T-cell (primary cell): Measurements from ENCODE around the gene ERCC1. TPM values are rescaled to one million over a fixed set of nuclear protein-coding genes. Genes with fewer than 3 reads are reported as not detected.
A peak's percentile ranks its signal among the peaks of the same experiment; 100 is the strongest.

ENCODE experiments used
- ATAC-seq, 4 experiments: fragments of 200-7000 bp in 3 of 4; fragments of 150-1000 bp in 1 of 4; cut with Tn5 transposase; replicated peaks in 1 of 4; 1 replicate in 3 of 4; 2 replicates in 1 of 4; pipeline ENCODE4 v1.10.0; 2021; ENCODE audit warnings: moderate library complexity in 3 of 4, mild to moderate bottlenecking in 2 of 4, moderate number of reproducible peaks in 1 of 4
- CTCF ChIA-PET, 2 donors: fragments of 300-600 bp; sonication (Branson Sonifier 250); formaldehyde crosslinking; loops; one replicate each; lab custom pipeline; 2022; ENCODE audit warnings: antibody characterized with exemption in 2 of 2; lab: Charles Lee
- POLR2A ChIA-PET, 2 donors: fragments of 300-600 bp; sonication (Branson Sonifier 250); formaldehyde crosslinking; loops; one replicate each; lab custom pipeline; 2022; ENCODE audit warnings: antibody characterized with exemption in 2 of 2; lab: Charles Lee
- DNase-seq, 35 experiments: peaks; one replicate each; pipeline versions ENCODE4 v3.0.0 to v3.0.0-alpha.2; 2013 to 2023
- H3K27ac ChIP-seq: one replicate; pipeline ENCODE4 v1.5.1; 2013; ENCODE audit warnings: low read length
- H3K27me3 ChIP-seq, 2 experiments: replicated peaks in 1 of 2; 1 replicate in 1 of 2; 2 replicates in 1 of 2; pipeline versions ENCODE4 v1.6.1 to v1.7.0; 2013; ENCODE audit warnings: low read length in 1 of 2, mixed read lengths in 1 of 2; ENCODE audit not compliant: control insufficient read depth in 2 of 2, insufficient read depth in 2 of 2; ENCODE audit errors: extremely low read depth in 1 of 2
- H3K36me3 ChIP-seq, 2 donors: 1 replicate in 1 of 2; 2 replicates in 1 of 2; pipeline versions ENCODE4 v1.6.1 to v1.7.0; 2013; ENCODE audit warnings: low read length in 1 of 2; ENCODE audit not compliant: control insufficient read depth in 2 of 2, insufficient read depth in 1 of 2; ENCODE audit errors: extremely low read depth in 1 of 2
- H3K4me1 ChIP-seq, 2 experiments: 1 replicate in 1 of 2; 2 replicates in 1 of 2; pipeline versions ENCODE4 v1.6.1 to v1.7.0; 2013; ENCODE audit warnings: low read length in 2 of 2, mixed read lengths in 1 of 2; ENCODE audit not compliant: insufficient read depth in 2 of 2, control insufficient read depth in 1 of 2; ENCODE audit errors: extremely low read depth in 1 of 2
- H3K4me3 ChIP-seq, 2 donors: 1 replicate in 1 of 2; 2 replicates in 1 of 2; pipeline versions ENCODE4 v1.5.1 to v1.7.0; 2013; ENCODE audit warnings: mild to moderate bottlenecking in 2 of 2, low read length in 1 of 2, moderate library complexity in 1 of 2; ENCODE audit not compliant: control insufficient read depth in 1 of 2; ENCODE audit errors: extremely low read depth in 1 of 2
- H3K9me3 ChIP-seq: 2 replicates; pipeline ENCODE4 v1.7.0; 2013
- H3K27ac Mint-ChIP-seq, 2 donors: one replicate each; pipeline ENCODE4 v1.8.0; 2020 to 2021; ENCODE audit warnings: mild to moderate bottlenecking in 2 of 2, mixed read lengths in 2 of 2
- H3K27me3 Mint-ChIP-seq, 2 donors: one replicate each; pipeline ENCODE4 v1.8.0; 2021 to 2022; ENCODE audit warnings: mixed read lengths in 2 of 2
- H3K36me3 Mint-ChIP-seq: one replicate; pipeline ENCODE4 v1.8.0; 2021; ENCODE audit warnings: mixed read lengths
- H3K4me1 Mint-ChIP-seq, 3 donors: one replicate each; pipeline ENCODE4 v1.8.0; 2020 to 2022; ENCODE audit warnings: mixed read lengths in 3 of 3, mild to moderate bottlenecking in 1 of 3
- H3K4me3 Mint-ChIP-seq, 3 donors: one replicate each; pipeline ENCODE4 v1.8.0; 2020 to 2022; ENCODE audit warnings: mild to moderate bottlenecking in 3 of 3, mixed read lengths in 3 of 3, moderate library complexity in 3 of 3
- H3K9me3 Mint-ChIP-seq, 3 donors: one replicate each; pipeline ENCODE4 v1.8.0; 2020 to 2022; ENCODE audit warnings: mixed read lengths in 3 of 3
- WGBS: methylation state at CpG from one replicate; pipeline ENCODE4 v1.1.5; 2013; ENCODE audit warnings: missing lambda C conversion rate; ENCODE audit not compliant: insufficient coverage; 5-methylcytosine and 5-hydroxymethylcytosine counted together
- total RNA-seq, 35 experiments: library from RNA in 6 of 35; stranded (reverse) in 6 of 35; fragments of 120-200 nt in 1 of 35; gene quantifications; one replicate each; pipeline versions ENCODE4 v1.2.1 to v1.2.4 and lab custom pipeline; 2013 to 2026

The ERCC1 gene
- total RNA-seq, 5 donors from 2014 or later (not counting 1 experiment from before 2014, with no cell fraction given), result 41.7 to 55.4 (median 51.6) TPM

DNA sequence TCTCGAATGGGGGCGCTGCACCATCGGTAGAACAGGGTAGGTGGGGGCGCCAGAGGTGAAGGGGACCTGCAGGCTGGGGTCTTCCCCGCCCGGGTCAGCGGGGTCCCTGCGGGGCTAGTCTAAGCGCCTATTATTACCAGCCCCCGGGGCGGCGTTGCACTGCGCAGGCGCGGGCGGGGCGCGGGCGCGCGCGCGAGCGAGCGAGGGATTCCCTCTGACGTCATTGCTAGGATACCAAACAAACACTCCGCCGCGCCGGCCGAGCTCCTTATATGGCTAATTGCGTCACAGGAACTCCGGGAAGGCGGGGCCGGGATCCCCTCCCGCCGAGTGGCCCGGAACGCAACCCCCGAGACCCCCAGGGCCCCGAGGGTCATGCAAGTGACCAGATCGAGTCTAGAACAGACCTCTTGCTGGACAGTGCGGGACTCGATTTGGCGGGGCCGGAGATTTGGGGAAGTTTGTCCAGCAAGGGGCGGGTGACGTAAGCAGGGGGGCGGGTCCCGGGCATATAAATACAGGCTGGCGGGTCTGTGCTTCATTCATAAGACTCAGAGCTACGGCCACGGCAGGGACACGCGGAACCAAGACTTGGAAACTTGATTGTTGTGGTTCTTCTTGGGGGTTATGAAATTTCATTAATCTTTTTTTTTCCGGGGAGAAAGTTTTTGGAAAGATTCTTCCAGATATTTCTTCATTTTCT lies 43.9 kb upstream of the ERCC1 start, which contains the start of gene FOSB:
Gene FOSB (plus strand): TSS at position 541 of the 703 bp plus-strand sequence. CDS start 591 bp downstream, outside the sequence.
- H3K4me3 Mint-ChIP-seq, result peak within 1 kb of the TSS; percentile 89 to 95 (median 89)
- WGBS, result under 1% methylated on average over 52 of the region's 56 CpGs
- peaks cover 28 to 38% (median 29%) of the 10 kb centered on the region in 3 donors for H3K4me1 Mint-ChIP-seq

DNA sequence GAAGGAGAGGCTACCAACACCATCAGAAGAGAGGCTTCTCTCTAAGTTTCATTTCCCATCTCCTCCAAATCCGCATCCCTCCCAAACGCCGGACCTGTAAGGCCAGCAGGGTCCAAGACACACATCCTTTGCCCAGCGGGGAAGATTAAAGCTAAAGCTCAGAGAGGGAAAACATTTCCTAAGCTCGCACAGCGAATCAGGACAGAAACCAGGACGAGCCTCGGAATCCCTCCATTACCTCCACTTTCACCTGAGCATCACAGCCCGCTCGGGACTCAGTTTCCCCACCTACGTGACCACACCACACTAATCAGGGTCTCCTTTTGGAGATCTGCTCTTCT lies 43.4 kb upstream of the ERCC1 start:
- Mint-ChIP-seq H3K36me3 (peaks cover 14% of the 10 kb centered on the region), H3K4me3 (peak overlapping the region; percentile 89 to 95 (median 89)), H3K27me3 (peaks cover 4 to 7% of the 10 kb centered on the region in 2 donors), H3K27ac (peak overlapping the region; percentile 53 to 75), H3K4me1 (peaks cover 27 to 35% (median 29%) of the 10 kb centered on the region in 3 donors), H3K9me3 (no peaks in the 10 kb centered on the region)
- peaks cover 0 to 38% of the 10 kb centered on the region in 2 experiments for H3K27me3 ChIP-seq
- ATAC-seq, result no peak
- H3K9me3 ChIP-seq, result no peaks in the 10 kb centered on the region
- DNase-seq, result no peak
- POLR2A ChIA-PET, result interaction anchor here (0.6 to 3.4 kb wide), 15 partner anchors 9 to 1145 kb away, joined by 3 to 59 read pairs (median 6); no protein-coding TSS in a partner anchor
- CTCF ChIA-PET, result interaction anchor here (0.6 to 4.8 kb wide), 6 partner anchors 12 to 27 kb away, joined by 3 to 31 read pairs (median 8); no protein-coding TSS in a partner anchor
- 5% methylated on average over 7 of the region's 11 CpGs for WGBS
- H3K27ac ChIP-seq, result peak overlapping the region; percentile 94
- H3K36me3 ChIP-seq, result no peaks in the 10 kb centered on the region
- H3K4me3 ChIP-seq, result peak overlapping the region; percentile 73 to 86
- H3K4me1 ChIP-seq, result peaks cover 5 to 38% of the 10 kb centered on the region in 2 experiments

More for the DNA sequence above, 43.9 kb upstream of the ERCC1 start, which contains the start of gene FOSB:
- CTCF ChIA-PET, result interaction anchor here in 1 of 2 donors (0.7 to 4.8 kb wide), 5 partner anchors 11 to 28 kb away, joined by 4 to 31 read pairs (median 6); no protein-coding TSS in a partner anchor
- Histone ChIP-seq H3K4me3 (peak within 1 kb of the TSS; percentile 73 to 86), H3K27ac (peak within 1 kb of the TSS; percentile 94), H3K36me3 (no peaks in the 10 kb centered on the region), H3K27me3 (peaks cover 2 to 44% of the 10 kb centered on the region in 2 experiments), H3K4me1 (peaks cover 5 to 43% of the 10 kb centered on the region in 2 experiments), H3K9me3 (no peaks in the 10 kb centered on the region)
- DNase-seq (peak; percentile 86 to 98 (median 92)), ATAC-seq (peak; percentile 31 to 41 (median 38))
- POLR2A ChIA-PET, result interaction anchor here (0.6 to 3.4 kb wide), 16 partner anchors 10 to 1145 kb away, joined by 3 to 59 read pairs (median 6); partner anchors contain the start of gene IRF2BP1 (in 1 of the 2)
- Mint-ChIP-seq H3K27me3 (peaks cover 4 to 7% of the 10 kb centered on the region in 2 donors), H3K36me3 (peaks cover 19% of the 10 kb centered on the region), H3K27ac (peak within 1 kb of the TSS; percentile 93 to 97), H3K9me3 (no peaks in the 10 kb centered on the region)

DNA sequence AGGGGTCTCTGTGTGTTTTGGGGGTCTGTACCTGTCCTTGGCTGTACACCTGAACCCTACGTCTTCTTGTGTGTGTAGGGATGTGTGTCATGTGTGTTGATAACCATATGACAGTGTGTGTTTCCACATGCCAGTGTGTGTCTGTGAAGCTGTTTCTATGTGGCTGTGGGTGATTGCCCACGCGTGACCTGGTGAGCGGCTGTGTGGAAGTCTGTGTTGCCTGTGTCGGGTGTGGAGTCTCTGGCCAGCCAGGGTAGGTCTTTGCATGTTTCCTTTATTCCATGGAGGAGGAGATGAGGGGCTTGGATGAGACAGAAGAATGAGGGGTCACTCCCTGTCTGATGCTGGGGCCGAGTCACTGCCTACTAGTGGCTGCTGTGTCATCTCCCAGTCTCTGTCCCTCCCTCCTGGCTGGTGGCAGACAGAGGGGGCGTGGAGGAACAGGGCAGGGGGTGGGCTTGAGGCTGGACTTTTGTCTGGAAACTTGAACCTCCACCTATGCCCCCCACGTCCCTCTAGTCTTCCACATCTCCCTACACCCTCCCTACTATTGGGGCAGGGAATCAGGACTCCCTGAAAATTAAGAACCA lies 41.2 kb upstream of the ERCC1 start:
- Mint-ChIP-seq H3K27ac (no peak overlapping the region), H3K9me3 (no peaks in the 10 kb centered on the region), H3K4me1 (peaks cover 15 to 19% (median 18%) of the 10 kb centered on the region in 3 donors), H3K36me3 (no peaks in the 10 kb centered on the region), H3K27me3 (peaks cover 0 to 3% of the 10 kb centered on the region in 2 donors), H3K4me3 (peak overlapping the region in 1 of 3 donors; percentile 47)
- ChIA-PET CTCF (no interaction called here), POLR2A (no interaction called here)
- Histone ChIP-seq H3K4me1 (peaks cover 5 to 22% of the 10 kb centered on the region in 2 experiments), H3K4me3 (no peak overlapping the region), H3K36me3 (no peaks in the 10 kb centered on the region), H3K27me3 (peaks cover 0 to 34% of the 10 kb centered on the region in 2 experiments), H3K9me3 (no peaks in the 10 kb centered on the region), H3K27ac (no peak overlapping the region)
- 73% methylated on average over 7 of the region's 8 CpGs for WGBS
- ATAC-seq, result no peak
- DNase-seq, result no peak

DNA sequence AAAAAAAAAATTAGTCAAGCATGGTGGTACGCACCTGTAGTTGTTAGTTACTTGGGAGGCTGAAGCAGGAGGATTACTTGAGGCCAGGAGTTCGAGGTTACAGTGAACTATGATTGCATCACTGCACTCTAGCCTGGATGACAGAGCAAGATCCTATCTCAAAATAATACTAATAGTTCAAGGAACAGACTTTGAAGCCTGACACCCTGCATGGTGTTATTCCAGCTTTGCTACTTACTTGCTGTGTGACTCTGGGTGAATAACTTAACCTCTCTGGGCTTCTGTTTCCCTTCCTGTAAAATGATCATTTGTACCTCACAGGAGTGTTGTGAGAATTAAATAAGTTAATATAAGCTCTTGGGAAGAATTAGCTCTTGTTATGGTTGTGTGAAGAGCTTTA lies 40.6 kb upstream of the ERCC1 start:
- no CpG with 5 or more reads among the region's 2 CpGs for WGBS
- Mint-ChIP-seq H3K36me3 (no peaks in the 10 kb centered on the region), H3K9me3 (no peaks in the 10 kb centered on the region), H3K27me3 (peaks cover 0 to 3% of the 10 kb centered on the region in 2 donors), H3K4me1 (peaks cover 8 to 16% (median 12%) of the 10 kb centered on the region in 3 donors), H3K4me3 (no peak overlapping the region), H3K27ac (no peak overlapping the region)
- no peaks in the 10 kb centered on the region for H3K9me3 ChIP-seq
- ChIA-PET POLR2A (no interaction called here), CTCF (no interaction called here)
- ATAC-seq, result no peak
- H3K4me1 ChIP-seq, result peaks cover 4 to 15% of the 10 kb centered on the region in 2 experiments
- H3K4me3 ChIP-seq, result no peak overlapping the region
- H3K36me3 ChIP-seq, result no peaks in the 10 kb centered on the region
- no peak for DNase-seq
- H3K27me3 ChIP-seq, result peaks cover 0 to 35% of the 10 kb centered on the region in 2 experiments
- H3K27ac ChIP-seq, result no peak overlapping the region

DNA sequence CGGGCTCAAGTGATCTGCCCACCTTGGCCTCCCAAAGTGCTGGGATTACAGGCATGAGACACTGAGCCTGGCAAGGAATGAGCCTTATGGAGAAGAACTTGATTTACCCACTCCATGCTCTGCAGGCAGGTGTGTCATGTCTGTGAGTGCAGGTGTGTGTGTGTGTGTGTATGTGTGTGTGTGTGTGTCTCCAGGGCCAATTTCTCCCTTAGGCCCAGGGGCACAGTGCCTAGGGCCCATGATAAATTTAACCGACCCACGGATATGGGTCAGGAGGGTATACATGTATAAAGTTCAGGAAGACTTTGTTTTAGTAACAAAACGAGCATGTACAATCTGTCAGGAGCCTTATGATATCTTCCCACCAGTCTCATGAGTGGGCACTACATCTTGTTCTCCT lies 39.5 kb upstream of the ERCC1 start:
- peaks cover 1 to 10% of the 10 kb centered on the region in 2 experiments for H3K4me1 ChIP-seq
- Mint-ChIP-seq H3K27ac (no peak overlapping the region), H3K4me1 (peaks cover 4 to 12% (median 8%) of the 10 kb centered on the region in 3 donors), H3K27me3 (peaks cover 0 to 3% of the 10 kb centered on the region in 2 donors), H3K36me3 (no peaks in the 10 kb centered on the region), H3K4me3 (no peak overlapping the region), H3K9me3 (no peaks in the 10 kb centered on the region)
- H3K27ac ChIP-seq, result no peak overlapping the region
- CTCF ChIA-PET, result no interaction called here
- H3K27me3 ChIP-seq, result peaks cover 0 to 36% of the 10 kb centered on the region in 2 experiments
- POLR2A ChIA-PET, result no interaction called here
- no peaks in the 10 kb centered on the region for H3K36me3 ChIP-seq
- ATAC-seq, result no peak
- no peaks in the 10 kb centered on the region for H3K9me3 ChIP-seq
- no peak for DNase-seq
- WGBS, result no CpG with 5 or more reads among the region's 4 CpGs
- no peak overlapping the region for H3K4me3 ChIP-seq

DNA sequence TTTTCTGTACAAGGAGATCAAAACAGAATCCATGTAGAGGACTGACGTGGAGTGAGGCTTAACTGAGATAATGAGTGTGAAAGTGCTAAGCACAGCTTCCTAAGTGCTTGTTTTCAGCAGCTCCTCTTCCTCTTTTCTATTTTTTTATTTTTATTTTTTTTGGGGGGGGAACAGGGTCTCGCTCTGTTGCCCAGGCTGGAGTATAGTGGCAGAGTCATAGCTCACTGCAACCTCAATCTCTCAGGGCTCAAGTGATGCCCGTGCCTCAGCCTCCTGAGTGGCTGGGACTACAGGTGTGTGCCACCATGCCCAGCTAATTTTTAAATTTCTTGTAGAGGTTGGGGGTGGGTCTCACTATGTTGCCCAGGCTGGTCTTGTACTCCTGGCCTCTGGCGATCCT lies 38.5 kb upstream of the ERCC1 start:
- H3K27me3 Mint-ChIP-seq, result peaks cover 0 to 3% of the 10 kb centered on the region in 2 donors
- H3K9me3 Mint-ChIP-seq, result no peaks in the 10 kb centered on the region
- H3K9me3 ChIP-seq, result no peaks in the 10 kb centered on the region
- H3K27ac ChIP-seq, result no peak overlapping the region
- no CpG with 5 or more reads among the region's 4 CpGs for WGBS
- peaks cover 3 to 8% (median 3%) of the 10 kb centered on the region in 3 donors for H3K4me1 Mint-ChIP-seq
- peaks cover 0 to 36% of the 10 kb centered on the region in 2 experiments for H3K27me3 ChIP-seq
- no peak overlapping the region for H3K4me3 Mint-ChIP-seq
- ATAC-seq, result no peak
- H3K36me3 Mint-ChIP-seq, result no peaks in the 10 kb centered on the region
- CTCF ChIA-PET, result interaction anchor here in 1 of 2 donors (1.3 kb wide), 1 partner anchor 17 kb away, joined by 5 read pairs; no protein-coding TSS in a partner anchor
- H3K27ac Mint-ChIP-seq, result no peak overlapping the region
- POLR2A ChIA-PET, result interaction anchor here (0.6 to 0.9 kb wide), 2 partner anchors 13 to 14 kb away, joined by 4 to 5 read pairs; no protein-coding TSS in a partner anchor
- H3K36me3 ChIP-seq, result no peaks in the 10 kb centered on the region
- no peak overlapping the region for H3K4me3 ChIP-seq
- peaks cover 0 to 4% of the 10 kb centered on the region in 2 experiments for H3K4me1 ChIP-seq
- DNase-seq, result no peak
